HG02763 (cell line): ENCODE results near the gene CHMP4A.
A peak's percentile ranks its signal among the peaks of the same experiment; 100 is the strongest.

ENCODE experiments used
- ATAC-seq: cut with Tn5 transposase; IDR thresholded peaks from one replicate; pipeline ENCODE4 v1.9.1; 2021; ENCODE audit warnings: mild to moderate bottlenecking, moderate library complexity; ENCODE audit not compliant: unreplicated experiment

CHMP4A gene

GRCh38 chr14:24212924-24213865 lies at the start of gene CHMP4A:
Gene CHMP4A, minus strand, starts transcription at chr14:24213488. Its CDS starts 49 bp downstream, at chr14:24213439.
- ATAC-seq, result peak; percentile 79

GRCh38 chr14:24261969-24262327 lies 48.7 kb upstream of the CHMP4A start:
- ATAC-seq, result no peak

GRCh38 chr14:24261256-24261968 lies 48.1 kb upstream of the CHMP4A start:
- no peak for ATAC-seq

- ATAC-seq, result no peak
Observed at GRCh38 chr14:24260780-24261157, 47.5 kb upstream of the CHMP4A start.

GRCh38 chr14:24260026-24260779 lies 46.9 kb upstream of the CHMP4A start:
- no peak for ATAC-seq

GRCh38 chr14:24259282-24260025 lies 46.2 kb upstream of the CHMP4A start:
- ATAC-seq, result no peak

- ATAC-seq, result no peak
Observed at GRCh38 chr14:24258548-24259265, 45.4 kb upstream of the CHMP4A start.

- no peak for ATAC-seq
Observed at GRCh38 chr14:24258119-24258518, 44.8 kb upstream of the CHMP4A start.

- no peak for ATAC-seq
Observed at GRCh38 chr14:24256960-24257359, 43.7 kb upstream of the CHMP4A start.

GRCh38 chr14:24255931-24256711 lies 42.8 kb upstream of the CHMP4A start:
- no peak for ATAC-seq

GRCh38 chr14:24255438-24255837 lies 42.1 kb upstream of the CHMP4A start:
- ATAC-seq, result no peak

GRCh38 chr14:24254630-24255392 lies 41.5 kb upstream of the CHMP4A start:
- ATAC-seq, result no peak

GRCh38 chr14:24253936-24254335 lies 40.6 kb upstream of the CHMP4A start:
- no peak for ATAC-seq

GRCh38 chr14:24252289-24253124 lies 39.2 kb upstream of the CHMP4A start:
- no peak for ATAC-seq

GRCh38 chr14:24251880-24252288 lies 38.6 kb upstream of the CHMP4A start:
- ATAC-seq, result no peak

GRCh38 chr14:24250354-24250753 lies 37.1 kb upstream of the CHMP4A start:
- ATAC-seq, result no peak

GRCh38 chr14:24249230-24250021 lies 36.1 kb upstream of the CHMP4A start:
- ATAC-seq, result no peak
